ENCODE results near the gene IGLON5.

DNA sequence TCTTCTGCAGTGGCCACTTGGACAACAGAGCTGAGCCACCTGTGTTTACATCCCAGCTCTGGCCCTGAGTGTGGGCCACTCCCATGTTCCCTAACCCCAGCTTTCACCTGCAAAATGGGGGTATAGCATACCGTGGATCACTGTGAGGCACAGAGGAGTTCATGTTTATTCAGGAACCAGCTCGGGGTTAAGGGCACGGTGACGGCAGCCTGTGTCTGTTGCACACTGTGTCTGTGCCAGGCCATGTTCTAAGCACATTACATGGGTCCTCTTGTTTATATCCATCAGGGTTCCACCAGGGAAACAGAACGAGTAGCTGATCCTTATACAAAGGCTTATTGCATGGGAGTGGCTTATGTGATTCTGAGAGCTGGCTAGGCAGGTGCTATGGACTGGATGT lies 14.0 kb upstream of the IGLON5 start:
- TF ChIP-seq, protein P1, sequence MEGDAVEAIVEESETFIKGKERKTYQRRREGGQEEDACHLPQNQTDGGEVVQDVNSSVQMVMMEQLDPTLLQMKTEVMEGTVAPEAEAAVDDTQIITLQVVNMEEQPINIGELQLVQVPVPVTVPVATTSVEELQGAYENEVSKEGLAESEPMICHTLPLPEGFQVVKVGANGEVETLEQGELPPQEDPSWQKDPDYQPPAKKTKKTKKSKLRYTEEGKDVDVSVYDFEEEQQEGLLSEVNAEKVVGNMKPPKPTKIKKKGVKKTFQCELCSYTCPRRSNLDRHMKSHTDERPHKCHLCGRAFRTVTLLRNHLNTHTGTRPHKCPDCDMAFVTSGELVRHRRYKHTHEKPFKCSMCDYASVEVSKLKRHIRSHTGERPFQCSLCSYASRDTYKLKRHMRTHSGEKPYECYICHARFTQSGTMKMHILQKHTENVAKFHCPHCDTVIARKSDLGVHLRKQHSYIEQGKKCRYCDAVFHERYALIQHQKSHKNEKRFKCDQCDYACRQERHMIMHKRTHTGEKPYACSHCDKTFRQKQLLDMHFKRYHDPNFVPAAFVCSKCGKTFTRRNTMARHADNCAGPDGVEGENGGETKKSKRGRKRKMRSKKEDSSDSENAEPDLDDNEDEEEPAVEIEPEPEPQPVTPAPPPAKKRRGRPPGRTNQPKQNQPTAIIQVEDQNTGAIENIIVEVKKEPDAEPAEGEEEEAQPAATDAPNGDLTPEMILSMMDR (IDR thresholded peaks at IDR 0.05; ENCODE audit: low read depth, low read length), result no peak
- TF ChIP-seq POLR2A (IDR thresholded peaks at IDR 0.05; ENCODE audit: extremely low read depth, insufficient read length) (no peak), MYC (IDR thresholded peaks at IDR 0.05; ENCODE audit: low read depth, low read length) (no peak)
- TF ChIP-seq, protein P2, sequence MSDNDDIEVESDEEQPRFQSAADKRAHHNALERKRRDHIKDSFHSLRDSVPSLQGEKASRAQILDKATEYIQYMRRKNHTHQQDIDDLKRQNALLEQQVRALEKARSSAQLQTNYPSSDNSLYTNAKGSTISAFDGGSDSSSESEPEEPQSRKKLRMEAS (IDR thresholded peaks at IDR 0.05; ENCODE audit: low read depth, low read length), result no peak

Data from NB4 (cell line).